NCI-H2196 treated with DMSO at 0.1 percent for 48 hours (cell line): Measurements from ENCODE around the gene CRACR2B.

ENCODE experiments used
- DNase-seq: peaks from one replicate; lab custom pipeline; 2025; ENCODE audit not compliant: unreplicated experiment; lab: John Stamatoyannopoulos, UW

Gene CRACR2B

DNA sequence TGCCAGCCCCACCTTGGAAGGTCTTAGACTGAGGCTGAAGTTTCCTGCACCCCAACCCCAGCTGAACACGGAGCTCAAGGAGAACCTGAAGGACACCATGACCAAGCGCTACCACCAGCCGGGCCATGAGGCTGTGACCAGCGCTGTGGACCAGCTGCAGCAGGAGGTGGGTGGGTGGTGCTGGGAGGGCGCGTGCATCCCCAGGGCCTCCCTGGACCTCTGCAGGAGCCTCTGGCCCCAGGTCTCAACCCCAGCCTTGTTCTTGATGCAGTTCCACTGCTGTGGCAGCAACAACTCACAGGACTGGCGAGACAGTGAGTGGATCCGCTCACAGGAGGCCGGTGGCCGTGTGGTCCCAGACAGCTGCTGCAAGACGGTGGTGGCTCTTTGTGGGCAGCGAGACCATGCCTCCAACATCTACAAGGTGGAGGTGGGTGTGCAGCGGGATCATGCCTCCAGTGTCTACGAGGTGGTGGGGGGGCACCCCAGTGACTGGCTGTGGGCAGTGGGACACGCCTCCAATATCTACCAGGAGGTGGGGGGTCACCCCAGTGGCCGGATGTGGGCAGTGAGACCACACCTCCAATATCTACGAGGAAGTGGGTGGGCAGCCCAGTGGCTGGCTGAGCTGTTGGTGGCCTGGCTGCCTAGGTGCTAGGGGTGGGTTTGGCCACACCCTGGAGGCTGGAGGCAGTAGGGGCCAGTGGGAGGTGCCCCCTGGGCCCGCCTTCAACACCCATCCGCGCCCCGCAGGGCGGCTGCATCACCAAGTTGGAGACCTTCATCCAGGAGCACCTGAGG is 9.7 kb downstream of the CRACR2B start:
- no peak for DNase-seq

DNA sequence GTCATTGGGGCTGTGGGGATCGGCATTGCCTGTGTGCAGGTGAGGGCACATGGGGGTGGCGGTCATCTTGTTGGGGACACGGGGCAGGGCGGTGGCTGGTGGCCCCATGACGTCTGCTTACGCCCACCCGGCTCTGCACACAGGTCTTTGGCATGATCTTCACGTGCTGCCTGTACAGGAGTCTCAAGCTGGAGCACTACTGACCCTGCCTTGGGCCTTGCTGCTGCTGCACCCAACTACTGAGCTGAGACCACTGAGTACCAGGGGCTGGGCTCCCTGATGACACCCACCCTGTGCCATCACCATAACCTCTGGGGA is 10.2 kb downstream of the CRACR2B start:
- no peak for DNase-seq

DNA sequence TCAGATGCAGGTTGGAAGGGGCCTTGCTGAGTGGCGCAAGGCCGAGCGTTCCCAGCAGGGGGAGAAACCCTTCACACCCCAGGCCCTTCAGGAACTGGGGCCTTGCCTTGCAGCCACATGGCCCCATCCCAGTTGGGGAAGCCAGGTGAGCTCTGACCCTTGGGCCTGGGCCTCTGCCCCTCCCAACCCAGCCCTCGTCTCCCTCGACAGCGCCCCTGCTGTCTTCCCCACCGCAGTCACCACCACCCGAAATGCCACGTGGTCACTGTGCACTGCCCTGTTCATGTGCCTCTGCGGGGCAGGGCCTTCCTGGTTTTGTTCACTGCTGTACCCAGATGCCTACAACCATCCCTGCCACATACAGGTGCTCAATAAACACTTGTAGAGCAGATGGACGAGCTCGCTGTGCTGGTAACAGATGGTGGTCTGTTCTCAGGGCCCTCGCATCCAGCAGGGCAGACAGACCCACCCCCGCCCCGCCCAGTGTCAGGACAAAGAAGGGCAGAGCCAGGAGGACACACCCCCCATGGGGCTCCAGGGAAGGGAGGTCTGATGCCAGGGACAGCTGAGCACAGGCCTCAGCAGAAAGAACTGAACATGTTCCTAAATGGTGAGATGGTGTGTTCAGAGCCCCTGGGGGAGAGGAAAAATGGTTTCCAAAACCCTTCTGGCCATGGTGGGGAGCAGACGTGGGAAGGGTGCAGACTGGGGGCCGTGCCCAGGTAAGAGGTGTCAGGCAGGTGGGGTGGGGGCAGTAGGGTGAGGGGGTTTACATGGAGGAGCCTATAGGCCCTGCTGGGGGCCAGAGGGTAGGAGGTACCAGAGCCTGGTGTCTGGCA is 10.9 kb downstream of the CRACR2B start:
- no peak for DNase-seq

DNA sequence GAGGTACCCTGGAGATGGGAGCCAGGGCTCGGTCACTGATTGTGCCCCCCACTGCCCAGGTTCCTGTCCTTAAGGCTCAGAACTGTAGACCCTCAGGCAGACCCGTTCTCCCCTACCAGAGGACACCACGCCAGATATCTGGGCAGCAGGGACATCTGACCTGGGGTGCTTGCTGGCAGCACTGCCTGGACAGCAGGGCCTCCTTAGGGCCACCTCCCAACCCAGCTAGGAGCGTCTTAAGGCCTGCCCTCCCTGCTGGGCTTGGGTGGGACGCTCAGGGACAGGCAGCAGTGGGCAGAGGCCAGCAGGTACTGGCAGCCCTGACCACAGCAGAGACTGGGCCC is 11.5 kb downstream of the CRACR2B start:
- no peak for DNase-seq

DNA sequence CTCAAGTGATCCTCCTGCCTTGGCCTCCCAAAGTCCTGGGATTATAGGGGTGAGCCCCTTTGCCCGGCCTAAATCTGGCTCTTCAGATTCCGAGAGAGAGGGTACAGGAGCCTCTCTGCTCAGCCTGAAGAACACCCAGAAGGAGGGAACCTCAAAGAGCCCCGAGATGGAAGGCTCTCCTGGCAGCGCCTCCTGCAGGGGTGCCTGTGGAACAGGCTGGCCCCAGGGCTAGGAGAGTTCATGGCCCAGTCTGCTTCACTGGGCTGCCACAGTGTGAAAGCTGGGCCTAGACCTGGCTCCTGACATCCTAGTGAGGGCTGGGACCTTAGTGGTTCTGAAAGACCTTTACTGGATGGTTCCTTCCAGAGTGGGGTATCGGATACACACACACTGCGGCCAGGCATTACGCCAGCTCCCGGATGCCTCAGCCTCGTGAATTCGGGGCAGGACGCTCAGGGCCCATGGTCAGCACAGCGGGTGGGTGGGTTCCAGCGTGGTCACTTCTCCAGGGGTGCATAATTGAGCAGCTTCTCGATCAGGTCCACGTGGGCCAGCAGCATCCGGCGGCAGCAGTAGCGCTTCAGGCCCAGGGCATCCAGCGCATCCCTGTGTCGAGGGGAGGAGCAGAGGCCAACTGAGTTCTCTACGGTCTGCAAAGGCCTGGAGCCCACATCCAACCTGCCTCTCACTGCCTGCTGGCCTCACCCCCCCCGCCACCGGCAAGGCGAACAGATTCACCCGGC is 12.3 kb downstream of the CRACR2B start:
- DNase-seq: no peak

DNA sequence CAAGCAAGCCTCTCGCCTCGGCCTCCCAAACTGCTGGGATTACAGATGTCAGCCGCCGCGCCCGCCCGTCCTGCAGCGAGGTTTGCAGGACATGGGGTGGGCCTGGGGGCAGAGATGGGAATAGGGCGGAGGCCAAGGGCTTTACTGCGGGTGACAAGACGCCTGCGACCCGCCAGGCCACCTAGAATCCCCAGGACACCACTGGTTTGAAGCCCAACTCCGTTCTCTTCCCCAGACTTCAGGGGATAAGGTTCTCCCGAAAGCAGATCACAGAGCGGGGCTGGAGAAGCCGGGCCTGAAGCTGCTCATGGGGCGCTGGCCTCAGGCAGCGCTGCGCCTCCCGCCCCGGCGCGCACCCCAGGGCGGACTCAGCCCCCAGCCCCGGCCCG is 14.3 kb downstream of the CRACR2B start:
- DNase-seq: no peak

DNA sequence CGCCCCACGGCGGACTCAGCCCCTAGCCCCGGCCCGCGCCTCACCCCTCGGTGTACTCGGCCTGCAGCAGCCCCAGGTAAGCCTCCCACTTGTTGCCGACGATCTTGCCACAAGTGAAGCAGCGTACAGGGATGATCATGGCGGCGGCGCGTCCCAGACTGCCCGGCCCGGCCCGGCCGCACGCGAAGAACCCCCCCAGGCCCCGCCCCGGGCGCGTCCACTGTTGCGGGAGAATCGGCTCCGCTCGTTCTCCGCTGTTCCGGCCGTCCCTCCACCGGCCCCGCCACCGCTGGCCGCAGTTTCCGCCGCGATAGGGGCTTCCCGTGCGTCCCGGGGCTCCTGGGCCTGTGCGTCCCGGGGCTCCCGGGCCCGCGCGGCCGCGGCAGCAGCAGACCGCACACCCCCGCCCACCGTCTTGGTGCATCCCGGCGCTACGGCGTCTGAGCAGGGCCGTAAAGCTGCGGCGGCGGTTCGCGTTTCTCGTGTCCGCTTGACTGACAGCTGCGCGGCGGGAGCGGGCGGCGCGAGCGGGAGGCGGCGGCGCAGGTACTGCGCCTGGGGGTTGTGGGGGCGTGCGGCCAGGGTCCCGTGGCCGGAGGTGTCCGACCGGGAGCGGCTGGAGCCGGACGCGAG is 14.8 kb downstream of the CRACR2B start, which contains the start of the genes POLR2L and TSPAN4:
Gene POLR2L (minus strand): TSS at position 160 of the 633 bp plus-strand sequence. CDS start 21 bp downstream, at position 139.
Gene TSPAN4 (plus strand): TSS at position 483 of the 633 bp plus-strand sequence. CDS start 7,453 bp downstream, outside the sequence.
- peak; percentile 66 for DNase-seq

DNA sequence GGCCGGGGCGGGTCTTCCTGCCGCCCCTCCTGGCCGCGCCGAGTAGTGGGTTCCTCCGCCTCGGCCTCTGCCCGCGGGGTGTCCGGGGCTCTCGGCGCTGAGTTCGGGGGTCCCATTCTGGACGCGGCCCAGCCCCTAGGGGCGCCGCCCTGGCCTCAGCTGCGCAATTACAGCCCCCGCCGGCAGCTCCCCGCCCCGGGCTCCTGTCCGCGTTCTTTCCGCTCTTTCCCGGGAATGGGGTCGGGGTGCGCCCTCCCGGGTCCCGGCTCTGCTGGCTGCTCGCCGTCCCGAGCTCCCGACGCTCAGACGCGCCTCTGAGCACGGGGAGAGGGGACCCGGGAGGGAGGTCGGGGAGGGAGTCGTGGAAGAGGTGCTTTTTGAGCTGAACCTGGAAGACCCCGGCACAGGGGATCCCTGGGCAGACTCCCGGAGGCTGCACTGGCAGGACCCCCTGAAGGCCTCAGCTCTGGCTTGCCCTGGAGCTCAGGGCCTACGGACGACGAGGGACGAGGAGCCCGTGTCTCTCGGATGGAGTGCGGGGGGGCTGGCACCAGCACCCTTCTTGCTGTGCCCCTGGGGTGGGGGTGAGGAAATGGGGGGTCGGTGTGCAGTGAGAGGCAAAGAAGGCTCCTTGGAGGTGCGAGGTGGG is 15.5 kb downstream of the CRACR2B start:
- no peak for DNase-seq

DNA sequence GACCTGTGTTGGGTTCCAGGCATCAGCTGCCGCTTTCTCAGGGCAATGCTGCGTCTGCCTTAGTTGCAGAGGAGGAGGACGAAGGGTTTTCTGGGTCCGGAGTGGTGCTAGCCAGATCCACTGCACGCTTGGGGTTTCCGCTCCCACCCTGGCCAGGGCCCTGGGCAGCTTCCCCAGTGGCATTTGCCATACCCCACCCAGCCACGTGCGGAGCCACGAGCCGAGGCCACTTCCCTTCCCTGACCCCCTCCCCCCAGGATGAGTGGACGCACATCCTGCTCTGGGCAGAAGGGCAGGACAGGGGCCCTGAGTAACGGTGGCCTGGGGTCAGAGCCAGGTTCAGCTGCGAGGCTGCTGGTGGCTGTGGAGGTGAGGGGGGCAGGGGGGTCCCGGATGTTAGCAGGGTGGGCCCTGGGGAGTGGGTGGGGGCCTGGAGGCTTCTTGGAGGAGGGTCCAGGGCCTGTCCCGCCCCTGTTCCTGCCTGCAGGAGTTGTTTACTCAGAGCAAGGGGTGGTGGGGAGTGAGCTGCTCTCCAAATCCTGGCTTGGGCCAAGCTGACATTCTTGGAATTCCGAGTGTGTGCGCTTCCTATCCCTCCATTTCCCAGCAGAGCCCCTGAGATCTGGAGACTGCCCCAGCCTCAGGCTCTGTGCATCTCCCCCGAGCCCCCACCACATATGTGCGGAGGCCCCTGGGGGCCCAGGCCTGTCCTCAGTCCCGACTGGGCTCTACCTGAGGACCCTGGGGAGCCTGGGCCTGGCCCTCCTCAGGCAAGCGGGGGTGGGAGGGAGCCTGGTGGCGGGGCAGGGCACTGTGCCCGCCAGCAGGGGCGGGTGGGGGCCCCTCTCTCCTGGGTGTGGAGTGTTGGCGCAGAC is 16.3 kb downstream of the CRACR2B start:
- DNase-seq: no peak

DNA sequence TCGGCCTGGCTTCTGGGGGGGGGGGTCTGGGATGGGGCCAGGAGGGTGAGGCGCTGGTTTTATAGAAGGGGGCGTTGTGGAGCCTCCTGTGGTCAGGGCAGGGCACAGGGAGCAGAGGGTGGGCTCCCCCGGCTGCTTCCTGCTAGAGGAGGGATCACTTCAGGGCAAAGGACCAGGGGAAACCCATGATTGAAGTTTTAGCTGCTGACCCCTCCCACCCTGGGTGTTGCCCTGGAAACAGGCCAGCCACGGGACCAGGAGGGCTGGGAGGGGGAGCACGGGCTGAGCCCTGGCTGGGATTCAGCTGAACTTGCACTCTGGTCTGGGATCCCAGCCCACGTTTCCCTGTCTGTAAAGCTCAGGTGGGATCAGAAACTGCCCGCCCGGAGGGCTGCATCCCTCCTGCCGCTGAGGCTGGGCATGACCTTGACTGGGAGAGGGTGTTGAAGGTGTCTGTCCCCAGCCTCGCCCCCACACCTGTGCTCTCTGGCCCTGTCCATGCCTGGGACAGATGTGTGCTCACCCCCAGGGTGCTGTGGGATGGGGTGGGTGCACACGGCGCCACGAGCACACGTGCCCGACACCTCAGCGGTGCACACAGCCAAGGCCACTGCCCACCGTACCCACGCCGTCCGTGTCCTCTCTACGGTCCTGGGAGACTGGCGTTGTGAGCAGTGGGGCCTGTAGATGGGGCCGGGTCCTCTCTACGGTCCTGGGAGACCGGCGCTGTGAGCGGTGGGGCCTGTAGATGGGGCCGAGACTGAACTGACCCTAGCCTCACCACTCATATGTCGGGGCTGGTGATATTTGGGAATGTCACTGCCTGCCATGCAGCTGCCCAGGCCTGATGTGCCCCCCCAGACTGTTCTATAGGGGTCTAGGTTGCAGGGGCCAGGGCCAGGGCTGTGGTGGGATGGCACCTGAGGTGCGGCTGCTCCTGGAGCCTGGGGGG is 17.2 kb downstream of the CRACR2B start:
- peak; percentile 50 for DNase-seq

DNA sequence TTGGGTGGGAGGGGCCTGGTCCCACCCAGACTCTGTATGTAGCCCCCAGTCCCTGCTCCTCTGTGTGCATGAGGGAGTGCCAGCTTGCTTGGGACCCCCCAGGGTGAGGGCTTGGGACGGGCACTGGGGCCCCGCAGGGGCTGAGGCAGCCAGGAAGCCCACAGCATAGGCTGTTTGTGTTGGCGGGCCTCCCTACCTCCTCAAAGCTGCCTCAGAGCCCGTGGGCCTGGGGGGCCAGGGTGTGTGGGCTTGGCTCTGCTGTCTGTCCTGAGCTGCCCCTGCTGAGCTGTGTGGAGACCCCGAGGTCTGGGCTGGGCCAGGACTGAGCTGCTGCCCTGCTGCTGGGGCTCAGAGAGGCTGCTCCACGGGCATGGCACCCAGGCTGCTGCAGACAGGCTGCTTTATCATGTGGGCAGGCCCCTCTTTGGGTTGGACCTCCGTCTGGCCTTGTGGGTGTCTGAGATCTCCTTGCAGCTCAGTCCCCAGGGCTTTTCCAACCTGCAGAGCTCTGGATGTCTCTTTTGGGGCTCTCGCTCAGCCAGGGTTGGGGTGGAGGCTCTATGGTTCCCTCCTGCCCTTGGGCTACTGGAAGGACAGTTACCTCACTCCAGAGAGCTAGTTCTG is 18.3 kb downstream of the CRACR2B start:
- no peak for DNase-seq

DNA sequence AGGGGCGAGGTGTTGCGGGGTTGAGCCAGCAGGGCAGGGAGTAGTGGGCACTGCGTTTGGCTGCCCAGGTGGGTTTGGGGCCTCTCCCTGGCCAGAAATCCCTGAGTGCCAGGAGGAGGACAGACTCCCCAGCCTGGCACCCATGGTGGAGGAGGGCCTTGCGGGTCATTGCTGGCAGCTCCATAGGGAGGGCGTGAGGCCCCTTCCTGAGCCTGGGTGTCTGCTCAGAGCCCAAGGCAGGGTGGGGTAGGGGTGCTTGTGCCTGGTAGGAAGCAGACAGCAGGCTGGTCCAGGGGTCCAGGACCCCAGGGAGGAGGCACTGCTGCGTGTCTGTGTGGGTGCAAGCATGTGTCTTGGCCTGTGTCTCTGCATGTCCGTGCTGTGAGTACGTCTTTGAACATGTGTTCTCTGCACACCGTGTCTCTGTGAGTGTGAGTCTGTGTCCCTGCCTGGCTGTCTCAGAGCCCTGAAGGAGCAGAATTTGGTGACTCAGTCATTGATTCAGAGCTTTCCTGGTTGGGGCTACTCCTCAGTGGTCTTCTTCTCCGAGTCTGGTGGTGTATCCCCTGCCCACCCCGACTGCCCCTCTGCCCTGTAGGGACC is 18.9 kb downstream of the CRACR2B start:
- DNase-seq: no peak

DNA sequence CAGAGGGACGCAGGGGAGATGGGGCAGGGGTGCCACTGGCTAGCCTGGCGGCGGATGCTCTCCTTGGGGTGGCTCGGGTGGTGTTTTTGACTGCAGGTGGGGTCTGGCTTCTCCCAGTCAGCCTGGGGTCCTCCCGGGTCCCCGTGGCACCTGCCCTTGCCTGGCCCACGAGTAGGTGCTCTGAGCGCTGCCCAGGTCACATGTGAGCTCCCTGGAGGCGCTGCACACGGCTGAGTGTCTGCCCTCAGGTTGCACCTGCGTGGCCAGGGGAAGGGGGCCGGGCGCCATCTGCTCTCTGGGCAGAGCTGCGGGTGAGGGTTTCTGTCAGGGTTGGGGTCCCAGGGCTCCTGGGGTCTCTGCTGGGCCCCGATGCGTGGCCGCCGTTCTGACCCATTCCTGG is 20.2 kb downstream of the CRACR2B start:
- DNase-seq: no peak

DNA sequence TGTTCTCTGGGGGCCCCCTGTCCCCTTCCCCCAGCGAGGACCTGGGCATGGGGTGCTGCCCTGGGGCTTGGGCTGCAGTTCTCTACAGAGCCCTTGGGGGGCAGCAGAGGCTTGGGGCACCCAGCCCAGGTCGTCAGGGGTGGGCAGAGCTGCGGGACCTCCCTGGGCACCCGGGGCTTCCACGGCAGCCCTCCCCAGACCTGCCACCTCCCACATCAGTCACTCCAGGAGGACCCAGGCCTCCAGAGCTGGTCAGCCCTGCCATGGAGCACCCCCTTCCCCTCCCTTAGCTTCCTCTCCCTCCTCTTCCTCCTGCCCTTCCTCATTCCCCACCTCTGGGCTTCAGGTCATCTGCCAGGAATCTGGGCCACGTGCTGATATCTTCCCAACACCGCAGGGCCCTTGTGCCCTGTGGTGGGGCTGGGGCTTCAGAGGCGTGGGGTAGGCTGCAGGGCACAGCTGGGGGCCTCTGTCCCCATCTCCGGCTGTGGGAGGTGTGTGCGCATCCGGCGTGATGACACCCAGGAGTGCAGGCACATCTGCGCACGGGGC is 20.7 kb downstream of the CRACR2B start:
- DNase-seq: no peak

DNA sequence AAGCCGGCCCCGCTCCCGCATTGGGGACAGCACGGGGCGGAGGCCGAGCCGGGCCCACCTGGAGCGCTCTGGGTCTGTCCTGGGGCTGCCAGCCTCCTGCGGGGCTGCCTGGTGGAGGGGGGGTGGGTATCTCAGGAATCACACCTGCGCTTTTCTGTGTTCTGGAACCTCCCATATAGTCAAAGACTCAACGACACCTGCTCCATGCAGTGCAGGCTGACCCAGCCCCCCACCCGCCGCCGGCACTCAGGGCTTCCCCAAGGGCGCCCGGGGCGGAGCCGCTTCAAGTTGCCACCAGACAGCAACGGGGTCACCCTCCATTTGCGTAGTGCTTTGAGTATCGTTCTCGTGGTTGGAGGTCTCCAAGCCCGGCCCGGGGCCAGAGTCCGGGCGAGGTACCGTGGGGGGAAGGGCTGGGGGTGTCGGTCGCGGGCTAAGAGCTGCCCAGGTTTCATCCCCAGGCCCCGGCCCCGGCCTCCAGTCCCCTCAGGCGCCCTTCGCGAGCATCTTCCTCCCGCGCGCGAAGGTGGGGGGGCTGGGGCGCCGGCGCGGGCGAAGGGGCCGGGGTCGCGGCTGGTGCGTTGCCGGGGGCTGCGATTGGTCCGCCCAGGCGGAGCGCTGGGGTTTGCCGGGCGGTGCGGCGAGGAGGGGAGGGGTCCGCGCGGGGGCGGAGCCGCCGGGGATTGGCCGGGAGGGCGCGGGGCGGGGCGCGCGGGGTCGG is 21.5 kb downstream of the CRACR2B start:
- peak; percentile 33 for DNase-seq

DNA sequence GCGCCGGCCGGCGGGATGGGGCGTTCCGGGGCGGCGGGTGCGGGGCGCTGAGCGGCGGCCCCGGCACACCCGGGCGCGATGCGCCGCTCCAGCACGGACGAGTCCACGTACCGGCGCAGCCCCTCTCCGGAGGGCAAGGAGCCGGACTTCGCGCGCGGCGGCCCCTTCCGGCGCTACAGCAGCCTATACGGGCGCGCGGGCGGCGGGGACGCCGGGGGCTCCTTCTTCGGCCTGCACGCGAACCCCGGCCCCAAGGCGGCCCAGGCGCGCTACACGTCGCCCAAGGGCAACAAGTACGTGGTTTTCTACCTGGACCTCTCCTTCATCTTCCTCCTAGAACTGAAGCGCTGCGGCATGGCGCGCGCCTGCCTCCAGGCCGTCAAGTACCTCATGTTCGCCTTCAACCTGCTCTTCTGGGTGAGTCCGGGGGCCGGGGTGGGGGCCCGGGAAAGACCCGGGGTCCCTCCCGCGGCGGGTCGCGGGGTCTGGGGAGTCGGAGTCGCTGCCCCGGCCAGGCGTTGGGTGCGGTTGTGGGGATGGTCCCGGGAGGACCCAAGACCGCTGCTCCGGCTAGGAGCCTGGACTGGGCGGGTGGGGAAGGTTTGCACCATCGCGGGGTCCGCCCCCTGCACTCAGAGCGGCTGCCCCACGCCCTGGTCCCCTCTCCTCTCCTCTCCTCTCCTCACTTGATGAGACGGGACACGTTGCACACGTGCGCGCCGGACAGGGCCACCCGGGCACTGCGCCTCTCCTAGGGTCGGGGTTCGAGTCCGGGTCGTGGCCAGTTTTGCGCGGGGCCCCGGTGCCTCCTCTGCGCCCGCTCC is 22.4 kb downstream of the CRACR2B start:
- DNase-seq: no peak
